Measurements from ENCODE around the gene ADAMTS14.
"Not testable (repeated sequence)": the region's sequence is repeated elsewhere in the genome, so short reads cannot be mapped to it uniquely, and the experiment has no call there.

The ADAMTS14 gene

DNA sequence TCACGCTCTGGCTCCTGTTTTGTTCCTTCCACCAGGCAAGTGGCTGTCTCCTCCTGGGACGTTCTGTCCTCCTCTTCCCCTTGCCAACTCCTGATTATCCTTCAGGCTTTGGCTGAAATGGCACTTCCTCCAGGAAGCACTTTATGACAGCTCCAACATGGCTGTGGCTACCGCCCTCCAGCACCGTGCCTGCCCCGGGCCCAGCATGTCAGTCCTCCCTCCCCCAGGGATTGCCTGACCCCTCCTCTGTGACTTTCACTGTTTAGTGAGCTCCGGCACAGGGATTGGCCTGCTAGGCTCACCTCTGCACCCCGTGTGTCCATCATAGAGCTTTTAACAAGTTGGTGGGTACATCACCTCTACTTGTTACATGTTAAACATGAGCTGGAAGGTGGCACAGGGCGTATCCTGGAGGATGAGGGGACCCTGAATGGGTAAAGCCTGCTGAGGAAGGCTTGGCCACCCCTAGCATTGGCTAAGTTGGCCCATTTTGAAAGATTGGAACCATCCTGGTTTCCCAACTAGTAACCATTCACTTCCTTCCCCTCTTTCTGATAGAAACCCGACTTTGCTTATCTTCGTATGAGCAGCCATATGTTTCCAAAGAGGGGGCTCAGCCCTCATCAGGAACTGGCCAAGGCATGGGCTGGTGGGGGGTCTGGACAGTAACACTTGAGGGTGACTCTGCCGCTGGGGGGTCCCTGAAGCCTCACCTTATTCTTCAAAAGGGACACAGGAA lies 10.5 kb upstream of the ADAMTS14 start:
- no peaks in the 10 kb centered on the region for H3K9me3 ChIP-seq (ENCODE audit: control insufficient read depth, low read length)
- H3K27me3 ChIP-seq (ENCODE audit: control insufficient read depth, insufficient read depth, low read length) = peaks cover 6% of the 10 kb centered on the region
- no peak overlapping the region for H3K9ac ChIP-seq (ENCODE audit: low read length)
- peaks cover 5% of the 10 kb centered on the region for H3K4me1 ChIP-seq (ENCODE audit: control insufficient read depth, insufficient read depth, low read length)
- no peak overlapping the region for H3K4me3 ChIP-seq (ENCODE audit: low read length)
- H3K36me3 ChIP-seq (ENCODE audit: control insufficient read depth, insufficient read depth, low read length) = no peaks in the 10 kb centered on the region

DNA sequence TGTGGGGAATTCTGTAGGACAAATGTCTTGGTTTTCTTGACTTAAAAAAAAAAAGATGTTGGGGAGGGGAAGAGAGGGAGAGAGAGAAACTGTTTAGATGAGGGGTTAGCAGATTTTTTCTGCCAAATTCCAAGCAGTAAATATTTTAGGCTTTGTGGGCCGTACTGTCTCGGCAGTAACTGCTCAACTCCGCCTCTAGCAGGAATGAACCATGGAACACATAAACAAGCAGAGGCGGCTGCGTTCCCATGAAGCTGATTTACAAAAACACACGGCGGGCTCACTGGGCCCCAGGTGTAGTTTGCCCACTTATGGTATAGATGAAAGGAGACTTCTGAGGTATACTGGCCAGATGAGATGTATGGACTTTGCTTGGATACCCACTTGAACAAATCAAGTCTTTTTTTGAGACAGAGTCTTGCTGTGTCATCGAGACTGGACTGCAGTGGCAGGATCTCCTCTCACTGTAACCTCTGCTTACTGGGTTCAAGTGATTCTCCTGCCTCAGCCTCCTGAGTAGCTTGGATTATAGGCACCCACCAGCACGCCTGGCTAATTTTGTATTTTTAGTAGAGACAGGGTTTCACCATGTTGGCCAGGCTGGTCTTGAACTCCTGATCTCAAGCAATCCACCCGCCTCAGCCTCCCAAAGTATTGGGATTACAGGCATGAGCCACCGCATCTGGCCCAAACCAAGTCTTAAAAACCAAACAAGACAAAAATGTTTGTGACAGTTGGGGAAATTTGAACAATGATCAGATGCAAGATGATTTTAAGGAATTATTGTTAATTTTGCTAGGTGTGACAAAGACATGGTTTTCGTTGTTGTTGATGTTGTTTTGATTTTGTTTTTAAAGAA lies 9.7 kb upstream of the ADAMTS14 start:
- Histone ChIP-seq H3K27me3 (ENCODE audit: control insufficient read depth, insufficient read depth, low read length) (peaks cover 6% of the 10 kb centered on the region), H3K9ac (ENCODE audit: low read length) (no peak overlapping the region), H3K36me3 (ENCODE audit: control insufficient read depth, insufficient read depth, low read length) (no peaks in the 10 kb centered on the region), H3K4me1 (ENCODE audit: control insufficient read depth, insufficient read depth, low read length) (peaks cover 5% of the 10 kb centered on the region), H3K4me3 (ENCODE audit: low read length) (no peak overlapping the region), H3K9me3 (ENCODE audit: control insufficient read depth, low read length) (no peaks in the 10 kb centered on the region)

DNA sequence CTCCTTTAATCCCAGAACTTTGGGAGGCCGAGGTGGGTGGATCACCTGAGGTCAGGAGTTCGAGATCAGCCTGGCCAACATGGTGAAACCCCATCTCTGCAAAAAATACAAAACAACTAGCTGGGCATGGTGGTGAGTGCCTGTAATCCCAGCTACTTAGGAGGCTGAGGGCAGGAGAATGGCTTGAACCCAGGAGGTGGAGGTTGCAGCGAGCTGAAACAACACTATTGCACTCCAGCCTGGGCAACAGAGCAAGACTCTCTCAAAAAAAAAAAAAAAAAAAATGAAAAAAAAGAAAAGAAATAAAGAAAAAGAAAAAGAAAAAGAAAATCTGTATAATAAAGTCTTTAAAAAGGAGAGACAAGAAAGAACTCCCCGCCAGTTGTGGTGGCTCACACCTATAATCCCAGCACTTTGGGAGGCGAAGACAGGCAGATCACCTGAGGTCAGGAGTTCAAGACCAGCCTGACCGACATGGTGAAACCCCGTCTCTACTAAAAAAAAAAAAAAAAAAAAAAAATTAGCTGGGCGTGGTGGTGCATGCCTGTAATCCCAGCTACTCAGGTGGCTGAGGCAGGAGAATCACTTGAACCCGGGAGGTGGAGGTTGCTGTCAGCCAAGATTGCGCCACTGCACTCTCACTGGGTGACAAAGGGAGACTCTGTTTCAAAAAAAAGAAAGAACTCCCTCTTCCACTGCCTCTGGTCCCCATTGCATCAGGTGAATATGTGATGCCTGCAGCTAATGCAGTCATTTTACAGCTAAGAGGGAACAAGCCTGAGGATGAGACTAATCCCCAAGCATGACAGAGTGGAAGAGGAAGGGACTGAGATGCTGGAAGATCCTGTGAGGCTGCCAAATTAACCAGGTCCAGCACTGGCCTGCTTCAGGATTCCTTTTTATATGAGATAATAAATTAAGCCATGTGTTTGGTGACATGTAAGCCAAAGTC lies 8.6 kb upstream of the ADAMTS14 start:
- H3K4me1 ChIP-seq (ENCODE audit: control insufficient read depth, insufficient read depth, low read length); H3K36me3 ChIP-seq (ENCODE audit: control insufficient read depth, insufficient read depth, low read length); H3K4me3 ChIP-seq (ENCODE audit: low read length); H3K9ac ChIP-seq (ENCODE audit: low read length); H3K9me3 ChIP-seq (ENCODE audit: control insufficient read depth, low read length); H3K27me3 ChIP-seq (ENCODE audit: control insufficient read depth, insufficient read depth, low read length): not testable (repeated sequence)

DNA sequence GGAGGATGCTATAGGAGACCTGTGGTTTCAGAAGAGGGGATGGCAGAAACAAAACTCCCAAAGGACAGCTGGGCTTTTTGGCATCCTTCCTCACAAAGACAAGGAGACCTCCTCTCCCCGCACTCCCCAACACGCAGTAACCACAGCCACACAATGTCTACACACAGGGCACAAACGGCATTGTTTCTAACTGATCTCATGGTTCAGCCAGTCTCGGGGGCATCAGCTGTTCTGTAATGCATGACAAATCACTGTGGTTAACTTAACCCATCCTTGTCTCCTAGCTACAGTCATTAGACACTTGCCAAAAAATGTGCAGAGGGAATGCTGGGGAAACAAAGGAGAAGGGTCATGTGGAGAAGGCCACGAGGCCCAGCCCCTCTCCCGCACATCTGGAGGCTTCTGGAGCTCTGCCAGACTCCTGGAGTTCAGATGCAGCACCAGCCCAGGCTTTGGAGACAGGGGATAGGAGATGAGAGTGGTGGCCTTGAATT lies 7.6 kb upstream of the ADAMTS14 start:
- Histone ChIP-seq H3K4me3 (ENCODE audit: low read length) (no peak overlapping the region), H3K27me3 (ENCODE audit: control insufficient read depth, insufficient read depth, low read length) (peaks cover 12% of the 10 kb centered on the region), H3K9me3 (ENCODE audit: control insufficient read depth, low read length) (no peaks in the 10 kb centered on the region), H3K4me1 (ENCODE audit: control insufficient read depth, insufficient read depth, low read length) (peaks cover 5% of the 10 kb centered on the region), H3K9ac (ENCODE audit: low read length) (no peak overlapping the region), H3K36me3 (ENCODE audit: control insufficient read depth, insufficient read depth, low read length) (no peaks in the 10 kb centered on the region)

DNA sequence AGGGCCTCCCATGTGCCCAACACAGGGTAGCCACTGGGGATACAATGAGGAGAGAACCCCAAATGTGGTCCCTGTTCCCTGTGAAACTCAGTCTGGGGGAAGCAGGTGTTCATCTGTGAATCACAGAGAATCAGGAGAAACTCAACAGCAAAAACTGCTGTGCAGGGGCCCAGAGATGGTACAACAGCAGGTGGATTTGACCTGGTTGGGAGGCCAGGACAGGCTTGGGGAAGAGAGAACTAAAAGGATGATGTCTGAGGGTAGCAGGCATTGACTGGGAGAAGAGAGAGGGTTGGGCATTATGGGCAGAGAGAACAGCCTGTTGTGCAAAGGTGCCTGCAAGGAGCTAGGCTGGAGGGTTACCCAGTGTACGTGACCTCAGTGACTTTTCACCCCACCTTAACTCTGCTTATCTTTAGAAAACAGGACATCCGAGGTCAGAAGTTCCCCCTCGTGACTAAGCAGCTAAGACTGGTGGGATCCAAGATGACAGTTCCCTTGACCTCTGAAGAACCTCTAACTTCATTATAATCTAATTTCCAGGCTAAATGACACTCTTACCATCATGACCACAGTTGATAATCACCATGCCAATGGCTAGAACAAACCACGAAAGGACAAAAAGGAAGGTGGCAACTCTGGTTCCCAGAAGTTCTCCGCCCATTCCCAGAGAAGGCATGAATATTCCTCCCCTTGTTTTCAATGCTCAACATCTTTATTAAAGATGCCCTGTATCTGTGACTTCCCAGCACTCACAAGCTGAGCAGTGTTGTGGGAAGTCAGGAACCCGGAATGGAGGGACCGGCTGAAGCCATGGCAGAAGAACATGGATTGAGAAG lies 5.1 kb upstream of the ADAMTS14 start:
- Histone ChIP-seq H3K4me3 (ENCODE audit: low read length) (no peak overlapping the region), H3K9me3 (ENCODE audit: control insufficient read depth, low read length) (no peaks in the 10 kb centered on the region), H3K4me1 (ENCODE audit: control insufficient read depth, insufficient read depth, low read length) (peaks cover 5% of the 10 kb centered on the region), H3K36me3 (ENCODE audit: control insufficient read depth, insufficient read depth, low read length) (no peaks in the 10 kb centered on the region), H3K27me3 (ENCODE audit: control insufficient read depth, insufficient read depth, low read length) (peaks cover 24% of the 10 kb centered on the region), H3K9ac (ENCODE audit: low read length) (no peak overlapping the region)

DNA sequence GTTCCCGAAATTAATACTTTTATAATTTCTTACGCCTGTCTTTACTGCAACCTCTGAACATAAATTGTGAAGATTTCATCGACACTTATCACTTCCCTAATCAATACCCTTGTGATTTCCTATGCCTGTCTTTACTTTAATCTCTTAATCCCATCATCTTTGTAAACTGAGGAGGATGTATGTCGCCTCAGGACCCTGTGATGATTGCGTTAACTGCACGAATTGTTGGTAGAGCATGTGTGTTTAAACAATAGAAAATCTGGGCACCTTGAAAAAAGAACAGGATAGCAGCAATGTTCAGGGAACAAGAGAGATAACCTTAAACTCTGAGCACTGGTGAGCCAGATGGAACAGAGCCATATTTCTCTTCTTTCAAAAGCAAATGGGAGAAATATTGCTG lies 4.5 kb upstream of the ADAMTS14 start:
- not testable (repeated sequence) for H3K4me3 ChIP-seq (ENCODE audit: low read length)

DNA sequence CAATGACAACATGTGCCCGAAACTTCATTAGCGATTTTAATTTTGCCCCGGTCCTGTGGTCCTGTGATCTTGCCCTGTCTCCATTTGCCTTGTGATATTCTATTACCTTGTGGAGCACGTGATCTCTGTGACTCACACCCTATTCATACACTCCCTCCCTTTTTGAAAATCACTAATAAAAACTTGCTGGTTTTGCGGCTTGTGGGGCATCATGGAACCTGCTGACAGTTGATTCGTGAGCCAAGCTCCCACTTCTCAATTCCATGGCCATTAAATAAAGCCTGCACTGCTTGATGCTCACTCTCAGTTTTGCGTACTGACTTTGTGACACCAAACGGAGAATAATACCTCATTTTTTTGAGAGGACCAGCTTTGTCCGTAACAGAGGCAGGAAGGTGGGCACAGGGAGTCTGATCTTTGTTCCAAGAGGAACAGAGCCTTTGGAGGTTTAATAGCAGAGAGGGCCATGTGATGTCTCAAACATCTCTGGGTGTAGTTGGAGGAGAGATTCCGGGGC lies 3.8 kb upstream of the ADAMTS14 start:
- no peak overlapping the region for H3K9ac ChIP-seq (ENCODE audit: low read length)
- no peaks in the 10 kb centered on the region for H3K36me3 ChIP-seq (ENCODE audit: control insufficient read depth, insufficient read depth, low read length)
- H3K4me1 ChIP-seq (ENCODE audit: control insufficient read depth, insufficient read depth, low read length) = peaks cover 5% of the 10 kb centered on the region
- no peak overlapping the region for H3K4me3 ChIP-seq (ENCODE audit: low read length)
- H3K9me3 ChIP-seq (ENCODE audit: control insufficient read depth, low read length) = no peaks in the 10 kb centered on the region
- peaks cover 34% of the 10 kb centered on the region for H3K27me3 ChIP-seq (ENCODE audit: control insufficient read depth, insufficient read depth, low read length)

More for the DNA sequence above, 4.5 kb upstream of the ADAMTS14 start:
- not testable (repeated sequence) for H3K9me3 ChIP-seq (ENCODE audit: control insufficient read depth, low read length); H3K4me1 ChIP-seq (ENCODE audit: control insufficient read depth, insufficient read depth, low read length); H3K36me3 ChIP-seq (ENCODE audit: control insufficient read depth, insufficient read depth, low read length); H3K9ac ChIP-seq (ENCODE audit: low read length)
- H3K27me3 ChIP-seq (ENCODE audit: control insufficient read depth, insufficient read depth, low read length) = peaks cover 27% of the 10 kb centered on the region

DNA sequence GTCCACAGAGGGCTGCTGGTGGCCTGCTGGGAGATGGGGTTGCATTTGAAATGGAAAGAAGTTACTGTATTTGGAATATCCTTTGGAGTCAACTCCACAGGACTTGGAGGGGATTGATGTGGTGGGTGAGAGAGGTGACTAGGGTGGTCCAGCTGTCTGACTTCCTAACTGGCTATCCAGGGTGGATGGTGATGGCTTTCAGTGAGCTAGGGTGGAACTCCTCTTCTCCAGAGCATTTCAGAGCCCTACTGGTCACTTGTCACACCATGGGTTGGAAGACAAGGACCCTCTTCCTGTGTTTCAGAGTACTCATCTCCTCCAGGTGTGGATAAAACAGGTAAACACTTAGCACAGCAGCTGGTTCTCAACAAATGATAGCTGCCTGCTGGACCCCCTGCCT lies 3.3 kb upstream of the ADAMTS14 start:
- peaks cover 10% of the 10 kb centered on the region for H3K4me1 ChIP-seq (ENCODE audit: control insufficient read depth, insufficient read depth, low read length)
- H3K36me3 ChIP-seq (ENCODE audit: control insufficient read depth, insufficient read depth, low read length) = no peaks in the 10 kb centered on the region
- no peak overlapping the region for H3K9ac ChIP-seq (ENCODE audit: low read length)
- H3K9me3 ChIP-seq (ENCODE audit: control insufficient read depth, low read length) = no peaks in the 10 kb centered on the region
- peaks cover 39% of the 10 kb centered on the region for H3K27me3 ChIP-seq (ENCODE audit: control insufficient read depth, insufficient read depth, low read length)
- no peak overlapping the region for H3K4me3 ChIP-seq (ENCODE audit: low read length)

DNA sequence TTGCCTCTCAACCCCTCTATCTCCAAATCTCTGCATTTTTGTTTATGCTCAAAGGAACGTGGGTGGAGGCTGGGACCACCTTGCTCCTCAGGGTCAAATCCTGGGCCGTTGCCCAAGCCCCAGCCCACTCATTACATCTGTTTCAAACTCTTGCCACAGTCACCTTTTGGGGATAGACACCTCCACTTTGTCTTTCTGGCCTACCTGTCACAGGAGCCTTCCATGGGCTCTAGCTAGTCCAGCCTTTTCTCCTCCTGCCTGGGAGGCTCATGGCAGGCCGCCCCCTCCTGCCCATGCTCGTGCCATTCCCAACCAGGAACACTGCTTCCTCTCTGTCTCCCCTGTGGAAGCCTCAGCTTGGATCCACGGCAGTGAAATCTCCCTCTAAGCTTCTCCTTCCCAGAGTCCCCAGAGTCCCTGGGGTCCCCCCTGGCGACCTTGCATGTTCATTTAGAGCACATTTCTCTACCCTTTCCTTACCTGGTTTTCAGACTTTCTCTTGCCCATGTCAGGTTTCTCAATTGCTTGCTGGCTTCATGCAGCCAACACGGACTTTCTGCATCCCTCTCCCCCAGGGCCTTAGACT lies 2.5 kb upstream of the ADAMTS14 start:
- H3K9me3 ChIP-seq (ENCODE audit: control insufficient read depth, low read length) = no peaks in the 10 kb centered on the region
- no peak overlapping the region for H3K9ac ChIP-seq (ENCODE audit: low read length)
- H3K4me3 ChIP-seq (ENCODE audit: low read length) = no peak overlapping the region
- peaks cover 5% of the 10 kb centered on the region for H3K4me1 ChIP-seq (ENCODE audit: control insufficient read depth, insufficient read depth, low read length)
- peaks cover 40% of the 10 kb centered on the region for H3K27me3 ChIP-seq (ENCODE audit: control insufficient read depth, insufficient read depth, low read length)
- H3K36me3 ChIP-seq (ENCODE audit: control insufficient read depth, insufficient read depth, low read length) = no peaks in the 10 kb centered on the region

DNA sequence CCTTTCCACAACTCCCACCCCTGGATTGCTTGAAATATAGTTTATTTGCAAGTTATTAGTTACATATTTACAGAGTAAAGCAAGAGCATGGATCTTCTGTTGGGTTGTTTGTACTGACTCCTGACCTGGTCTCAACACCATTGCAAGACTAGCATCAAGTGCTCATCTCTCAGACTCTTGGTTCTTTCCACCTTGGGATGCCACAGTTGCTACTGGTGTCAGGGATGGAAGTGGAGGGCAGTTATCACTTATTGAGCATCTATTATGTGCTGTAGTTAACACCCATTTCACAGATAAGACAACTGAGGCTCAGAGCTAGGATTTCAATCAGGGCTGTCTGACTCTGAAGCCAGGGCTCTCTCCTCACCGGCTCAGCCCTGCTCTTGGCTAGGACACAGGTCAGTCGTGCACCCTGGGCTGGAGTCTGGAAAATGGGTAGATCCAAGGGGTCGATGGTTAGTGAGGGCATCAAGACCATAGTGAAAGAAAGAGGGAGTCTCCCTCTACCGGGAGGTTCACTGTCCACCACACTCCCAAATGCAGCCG lies 614 bp upstream of the ADAMTS14 start:
- no peak overlapping the region for H3K9ac ChIP-seq (ENCODE audit: low read length)
- H3K4me3 ChIP-seq (ENCODE audit: low read length) = no peak overlapping the region
- H3K27me3 ChIP-seq (ENCODE audit: control insufficient read depth, insufficient read depth, low read length) = peaks cover 40% of the 10 kb centered on the region

More for the DNA sequence above, 614 bp upstream of the ADAMTS14 start:
- H3K9me3 ChIP-seq (ENCODE audit: control insufficient read depth, low read length) = no peaks in the 10 kb centered on the region
- peaks cover 5% of the 10 kb centered on the region for H3K4me1 ChIP-seq (ENCODE audit: control insufficient read depth, insufficient read depth, low read length)
- H3K36me3 ChIP-seq (ENCODE audit: control insufficient read depth, insufficient read depth, low read length) = no peaks in the 10 kb centered on the region
